HG03469 (cell line): ENCODE data around the gene ADGRF5.
"Not testable (repeated sequence)": the region's sequence is repeated elsewhere in the genome, so short reads cannot be mapped to it uniquely, and the experiment has no call there.

Source experiments
- ATAC-seq: cut with Tn5 transposase; IDR thresholded peaks from one replicate; pipeline ENCODE4 v1.9.1; 2021; ENCODE audit warnings: mild to moderate bottlenecking, moderate library complexity, moderate number of reproducible peaks; ENCODE audit not compliant: unreplicated experiment

The ADGRF5 gene

GRCh38 chr6:46895930-46896329, 25.8 kb downstream of the ADGRF5 start:
- no peak for ATAC-seq

GRCh38 chr6:46894433-46894832, 27.3 kb downstream of the ADGRF5 start:
- ATAC-seq, result no peak

GRCh38 chr6:46893648-46894047, 28.1 kb downstream of the ADGRF5 start:
- no peak for ATAC-seq

- no peak for ATAC-seq
These were observed 30.4 kb downstream of the ADGRF5 start for GRCh38 chr6:46891252-46891795.

- ATAC-seq, result no peak
These were observed 33.2 kb downstream of the ADGRF5 start for GRCh38 chr6:46888578-46888977.

- no peak for ATAC-seq
These were observed 33.7 kb downstream of the ADGRF5 start for GRCh38 chr6:46888031-46888430.

GRCh38 chr6:46882645-46883044, 39.1 kb downstream of the ADGRF5 start:
- ATAC-seq, result no peak

- no peak for ATAC-seq
These were observed 42.7 kb downstream of the ADGRF5 start for GRCh38 chr6:46879003-46879402.

- no peak for ATAC-seq
These were observed 45.6 kb downstream of the ADGRF5 start for GRCh38 chr6:46876126-46876525.

- ATAC-seq, result no peak
These were observed 54.3 kb downstream of the ADGRF5 start for GRCh38 chr6:46867411-46867810.

- no peak for ATAC-seq
These were observed 56.5 kb downstream of the ADGRF5 start for GRCh38 chr6:46865221-46865620.

GRCh38 chr6:46863791-46864190, 57.9 kb downstream of the ADGRF5 start:
- no peak for ATAC-seq

GRCh38 chr6:46862381-46862780, 59.4 kb downstream of the ADGRF5 start:
- no peak for ATAC-seq

- not testable (repeated sequence) for ATAC-seq
These were observed 65.8 kb downstream of the ADGRF5 start for GRCh38 chr6:46855966-46856365.

- ATAC-seq, result not testable (repeated sequence)
These were observed 70.2 kb downstream of the ADGRF5 start for GRCh38 chr6:46851576-46851975.

- no peak for ATAC-seq
These were observed 70.9 kb downstream of the ADGRF5 start for GRCh38 chr6:46850792-46851191.

- no peak for ATAC-seq
These were observed 72.4 kb downstream of the ADGRF5 start for GRCh38 chr6:46849361-46849690.

- no peak for ATAC-seq
These were observed 72.9 kb downstream of the ADGRF5 start for GRCh38 chr6:46848684-46849360.

- no peak for ATAC-seq
These were observed 76.6 kb downstream of the ADGRF5 start for GRCh38 chr6:46845126-46845525.

- not testable (repeated sequence) for ATAC-seq
These were observed 79.4 kb downstream of the ADGRF5 start for GRCh38 chr6:46842252-46842846.

- ATAC-seq, result no peak
These were observed 83.7 kb downstream of the ADGRF5 start for GRCh38 chr6:46838033-46838432.

- ATAC-seq, result not testable (repeated sequence)
These were observed 86.7 kb downstream of the ADGRF5 start for GRCh38 chr6:46834991-46835390.
